GM12872 (cell line): ENCODE results near the gene TJAP1.

Experiments
- CTCF ChIP-seq: IDR thresholded peaks from 3 replicates; pipeline ENCODE4 v1.5.1; 2011; ENCODE audit warnings: low read depth, mild to moderate bottlenecking, low read length, moderate library complexity; ENCODE audit not compliant: insufficient read depth

The TJAP1 gene

DNA sequence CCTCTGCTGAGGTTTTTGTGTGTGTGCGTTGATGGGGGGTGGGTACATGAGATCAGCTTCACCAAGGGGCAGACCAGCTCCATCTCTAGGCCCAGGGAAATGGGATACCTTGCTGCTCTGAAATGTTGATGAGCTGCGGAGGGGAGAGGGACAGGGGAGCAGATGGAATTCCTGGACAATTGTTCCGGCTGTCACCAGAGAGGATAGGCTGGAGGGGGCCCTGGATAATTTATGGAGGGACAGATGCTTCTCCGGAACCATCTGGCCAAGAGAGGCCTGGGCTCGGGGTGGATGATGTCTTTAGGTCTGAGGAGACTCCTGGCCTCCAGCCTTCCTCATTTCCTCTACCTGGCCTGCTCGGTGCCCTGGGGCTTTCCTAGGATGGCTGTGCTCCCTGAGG, 1.9 kb upstream of the TJAP1 start:
- no peak for TF ChIP-seq CTCF

GRCh38 chr6:43476746-43477145, 624 bp upstream of the TJAP1 start:
- TF ChIP-seq CTCF = no peak

DNA sequence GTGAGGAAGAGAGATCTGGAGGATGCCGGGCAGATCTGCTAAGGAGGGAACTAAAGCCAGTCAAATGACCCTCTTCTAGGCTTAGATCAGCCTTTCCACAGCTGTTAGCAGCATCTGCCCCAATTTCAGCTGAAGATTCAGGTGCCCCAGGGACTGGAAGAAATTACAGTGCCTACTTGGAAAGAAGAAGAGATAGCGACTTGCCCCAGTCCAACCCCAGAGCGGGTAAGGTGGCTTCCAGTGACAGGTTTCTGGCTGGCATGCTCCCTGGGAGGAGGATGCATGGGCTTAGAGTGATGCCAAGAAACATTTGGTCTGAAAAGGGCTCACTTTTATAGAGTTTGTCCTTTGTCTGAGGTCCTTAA, 620 bp downstream of the TJAP1 start:
- TF ChIP-seq CTCF = no peak

DNA sequence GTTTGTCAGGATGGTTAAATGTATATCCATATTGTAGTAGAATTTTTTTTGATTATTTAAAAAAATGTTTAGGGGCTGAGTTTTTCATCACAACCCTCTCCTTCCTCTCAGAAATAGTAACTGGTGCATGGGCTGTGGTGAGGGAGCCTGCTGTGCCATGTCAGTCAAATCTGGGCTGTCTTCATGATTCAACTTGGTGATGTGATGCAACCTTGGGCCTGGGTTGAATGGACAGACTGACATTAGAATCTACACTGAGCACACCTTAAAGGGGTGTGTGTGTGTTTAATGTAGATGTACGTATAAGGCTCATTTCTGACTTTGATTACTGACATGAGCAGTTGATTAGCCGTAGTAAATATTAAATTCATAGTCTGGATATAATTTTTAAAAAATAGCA, 3.7 kb downstream of the TJAP1 start:
- TF ChIP-seq CTCF = no peak

DNA sequence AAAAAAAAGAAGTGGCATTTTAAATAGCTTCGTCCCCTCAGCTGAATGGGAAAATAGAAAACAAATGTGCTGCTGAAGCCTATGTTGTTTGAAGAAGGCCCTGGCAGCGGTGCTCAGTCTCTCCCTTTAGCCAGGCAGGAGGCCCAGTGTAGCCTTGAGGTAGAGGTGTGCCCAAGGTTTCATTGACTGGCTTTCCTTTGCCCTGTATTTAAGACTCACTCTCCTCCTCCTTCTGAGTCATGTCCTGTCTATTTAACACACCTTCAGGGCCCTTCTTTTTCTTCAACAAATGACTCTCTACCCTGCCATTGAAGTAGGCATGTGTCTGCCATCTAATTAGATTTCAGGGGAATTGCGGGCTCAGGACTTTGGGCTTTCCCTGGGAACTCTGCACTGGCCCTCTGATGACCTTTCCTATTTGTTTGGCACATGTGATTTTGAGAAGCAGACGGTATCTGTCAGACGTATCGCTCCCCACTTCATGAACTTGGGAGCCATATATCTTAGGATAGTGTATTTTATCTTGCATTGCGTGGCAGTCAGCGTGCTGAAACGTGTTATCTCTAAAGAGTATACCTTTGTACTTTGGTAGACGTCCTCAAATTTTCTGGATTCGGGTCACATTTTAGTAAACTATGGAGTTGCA, 4.3 kb downstream of the TJAP1 start:
- no peak for TF ChIP-seq CTCF

DNA sequence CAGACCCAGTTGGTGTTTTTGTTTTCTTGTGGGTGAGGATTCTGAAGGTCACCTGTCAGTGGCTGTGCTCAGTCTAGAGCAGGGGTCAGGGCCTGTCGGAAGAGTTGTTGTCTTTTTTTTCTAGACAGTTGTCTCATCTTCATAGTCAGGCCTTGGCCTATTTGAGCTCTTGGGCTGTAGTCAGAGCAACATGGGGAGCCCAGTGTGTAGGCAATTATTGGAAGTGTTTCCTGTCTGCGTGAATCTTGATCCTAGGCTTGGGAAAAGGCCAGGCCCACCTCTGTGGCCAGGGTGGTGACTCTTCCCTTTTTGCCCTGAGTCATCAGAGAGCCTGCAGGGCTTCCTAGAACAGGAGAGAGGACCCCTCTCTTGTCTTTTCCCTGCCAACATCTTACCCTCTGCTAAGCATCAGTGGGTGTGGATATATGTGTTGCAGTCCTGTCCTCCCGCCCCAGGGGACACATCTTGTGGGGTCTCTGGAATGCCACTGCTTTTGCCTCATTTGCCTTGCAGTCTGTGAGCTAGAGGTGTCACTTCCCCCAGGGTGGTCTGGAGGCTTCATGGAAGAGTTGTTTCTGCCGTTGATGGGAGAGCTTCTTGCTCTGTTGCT, 11.4 kb downstream of the TJAP1 start:
- TF ChIP-seq CTCF = no peak

- TF ChIP-seq CTCF = no peak
Measured at GRCh38 chr6:43489277-43490072, 12.1 kb downstream of the TJAP1 start.
